ENCODE results near the gene PRPH. TPM values are rescaled to one million over a fixed set of nuclear protein-coding genes. Genes with fewer than 3 reads are reported as not detected.
"Not testable (repeated sequence)": the region's sequence is repeated elsewhere in the genome, so short reads cannot be mapped to it uniquely, and the experiment has no call there.

Gene PRPH
- total RNA-seq, 2 experiments from 2014 or later, result not detected

- CTCF ChIA-PET, result interaction anchor here (0.7 to 0.8 kb wide), 2 partner anchors 15 to 61 kb away, joined by 3 read pairs; no protein-coding TSS in a partner anchor
- Mint-ChIP-seq H3K4me1 (ENCODE audit: low read depth) (no peaks in the 10 kb centered on the region), H3K9me3 (no peaks in the 10 kb centered on the region), H3K27me3 (ENCODE audit: low read depth) (peaks cover 5% of the 10 kb centered on the region), H3K27ac (no peak overlapping the region), H3K36me3 (ENCODE audit: low read depth) (no peaks in the 10 kb centered on the region), H3K4me3 (no peak overlapping the region)
- intact Hi-C loops (cut with micrococcal nuclease), result no loop called here
- no peak for DNase-seq
These were observed 12.6 kb upstream of the PRPH start for GRCh38 chr12:49282302-49282701.

- H3K9me3 Mint-ChIP-seq; H3K27ac Mint-ChIP-seq; H3K4me3 Mint-ChIP-seq; H3K4me1 Mint-ChIP-seq (ENCODE audit: low read depth); H3K36me3 Mint-ChIP-seq (ENCODE audit: low read depth); intact Hi-C loops (cut with micrococcal nuclease); H3K27me3 Mint-ChIP-seq (ENCODE audit: low read depth); DNase-seq: not testable (repeated sequence)
- CTCF ChIA-PET, result interaction anchor here (0.8 kb wide), 1 partner anchor 60 kb away, joined by 3 read pairs; no protein-coding TSS in a partner anchor
These were observed 12.1 kb upstream of the PRPH start for GRCh38 chr12:49282740-49283375.

GRCh38 chr12:49283541-49284429 lies 11.2 kb upstream of the PRPH start:
- H3K27ac Mint-ChIP-seq, result no peak overlapping the region
- no peaks in the 10 kb centered on the region for H3K4me1 Mint-ChIP-seq (ENCODE audit: low read depth)

GRCh38 chr12:49284672-49285071 lies 10.3 kb upstream of the PRPH start:
- peaks cover 15% of the 10 kb centered on the region for H3K27me3 Mint-ChIP-seq (ENCODE audit: low read depth)
- no peaks in the 10 kb centered on the region for H3K4me1 Mint-ChIP-seq (ENCODE audit: low read depth)
- no peak overlapping the region for H3K4me3 Mint-ChIP-seq
- intact Hi-C loops (cut with micrococcal nuclease), result no loop called here
- CTCF ChIA-PET, result interaction anchor here (0.9 to 8.7 kb wide), 8 partner anchors 12 to 232 kb away, joined by 3 to 97 read pairs (median 8); partner anchors contain the start of genes C1QL4, DNAJC22 and PRPH
- no peak overlapping the region for H3K27ac Mint-ChIP-seq
- H3K9me3 Mint-ChIP-seq, result no peaks in the 10 kb centered on the region
- no peaks in the 10 kb centered on the region for H3K36me3 Mint-ChIP-seq (ENCODE audit: low read depth)
- no peak for DNase-seq

More at GRCh38 chr12:49283541-49284429, 11.2 kb upstream of the PRPH start:
- intact Hi-C loops (cut with micrococcal nuclease), result no loop called here
- Mint-ChIP-seq H3K36me3 (ENCODE audit: low read depth) (no peaks in the 10 kb centered on the region), H3K4me3 (no peak overlapping the region), H3K27me3 (ENCODE audit: low read depth) (peaks cover 15% of the 10 kb centered on the region), H3K9me3 (no peaks in the 10 kb centered on the region)
- no peak for DNase-seq
- CTCF ChIA-PET, result interaction anchor here (0.9 to 7.6 kb wide), 6 partner anchors 54 to 233 kb away, joined by 3 to 97 read pairs (median 7); partner anchors contain the start of genes C1QL4 and DNAJC22

GRCh38 chr12:49287876-49288275 lies 7.1 kb upstream of the PRPH start:
- Mint-ChIP-seq H3K27me3 (ENCODE audit: low read depth) (peaks cover 17% of the 10 kb centered on the region), H3K36me3 (ENCODE audit: low read depth) (no peaks in the 10 kb centered on the region), H3K4me1 (ENCODE audit: low read depth) (no peaks in the 10 kb centered on the region), H3K27ac (no peak overlapping the region), H3K9me3 (no peaks in the 10 kb centered on the region), H3K4me3 (no peak overlapping the region)
- DNase-seq, result no peak
- CTCF ChIA-PET, result interaction anchor here (1.0 to 14.1 kb wide), 9 partner anchors 11 to 360 kb away, joined by 3 to 153 read pairs (median 12); partner anchors contain the start of genes C1QL4 and DNAJC22
- intact Hi-C loops (cut with micrococcal nuclease), result loop anchor here (1.0 kb wide), 4 partner anchors 49 to 226 kb away; partner anchors contain the start of gene C1QL4

GRCh38 chr12:49288412-49288853 lies 6.5 kb upstream of the PRPH start:
- CTCF ChIA-PET, result interaction anchor here (0.7 to 14.1 kb wide), 30 partner anchors 9 to 360 kb away, joined by 3 to 153 read pairs (median 6); partner anchors contain the start of genes C1QL4, DNAJC22, SPATS2 and TROAP
- peaks cover 17% of the 10 kb centered on the region for H3K27me3 Mint-ChIP-seq (ENCODE audit: low read depth)
- no peak overlapping the region for H3K4me3 Mint-ChIP-seq
- no peaks in the 10 kb centered on the region for H3K9me3 Mint-ChIP-seq
- intact Hi-C loops (cut with micrococcal nuclease), result loop anchor here (1.0 kb wide), 4 partner anchors 49 to 226 kb away; partner anchors contain the start of gene C1QL4
- peak; percentile 82 for DNase-seq
- H3K36me3 Mint-ChIP-seq (ENCODE audit: low read depth), result no peaks in the 10 kb centered on the region
- no peak overlapping the region for H3K27ac Mint-ChIP-seq
- no peaks in the 10 kb centered on the region for H3K4me1 Mint-ChIP-seq (ENCODE audit: low read depth)

GRCh38 chr12:49288922-49289555 lies 5.9 kb upstream of the PRPH start:
- intact Hi-C loops (cut with micrococcal nuclease), result loop anchor here (1.0 kb wide), 4 partner anchors 48 to 225 kb away; partner anchors contain the start of gene C1QL4
- Mint-ChIP-seq H3K27ac (no peak overlapping the region), H3K27me3 (ENCODE audit: low read depth) (peaks cover 20% of the 10 kb centered on the region), H3K4me1 (ENCODE audit: low read depth) (no peaks in the 10 kb centered on the region), H3K4me3 (no peak overlapping the region), H3K36me3 (ENCODE audit: low read depth) (no peaks in the 10 kb centered on the region), H3K9me3 (no peaks in the 10 kb centered on the region)
- CTCF ChIA-PET, result interaction anchor here (0.6 to 14.1 kb wide), 35 partner anchors 8 to 324 kb away, joined by 3 to 153 read pairs (median 5); partner anchors contain the start of genes C1QL4, DNAJC22, SPATS2 and TROAP
- DNase-seq, result no peak

GRCh38 chr12:49292729-49293055 lies 2.3 kb upstream of the PRPH start:
- intact Hi-C loops (cut with micrococcal nuclease), result no loop called here
- no peak overlapping the region for H3K27ac Mint-ChIP-seq

GRCh38 chr12:49293056-49293956 lies 1.6 kb upstream of the PRPH start:
- intact Hi-C loops (cut with micrococcal nuclease), result no loop called here
- peaks cover 43% of the 10 kb centered on the region for H3K27me3 Mint-ChIP-seq (ENCODE audit: low read depth)
- no peaks in the 10 kb centered on the region for H3K9me3 Mint-ChIP-seq
- peaks cover 12% of the 10 kb centered on the region for H3K4me1 Mint-ChIP-seq (ENCODE audit: low read depth)
- no peaks in the 10 kb centered on the region for H3K36me3 Mint-ChIP-seq (ENCODE audit: low read depth)
- DNase-seq, result no peak
- no peak overlapping the region for H3K27ac Mint-ChIP-seq
- H3K4me3 Mint-ChIP-seq, result no peak overlapping the region
- CTCF ChIA-PET, result interaction anchor here (1.3 to 14.1 kb wide), 8 partner anchors 45 to 285 kb away, joined by 4 to 153 read pairs (median 28); partner anchors contain the start of genes C1QL4 and DNAJC22

More at GRCh38 chr12:49292729-49293055, 2.3 kb upstream of the PRPH start:
- no peak overlapping the region for H3K4me3 Mint-ChIP-seq
- CTCF ChIA-PET, result interaction anchor here (2.6 to 14.1 kb wide), 6 partner anchors 46 to 221 kb away, joined by 8 to 153 read pairs (median 43); partner anchors contain the start of genes C1QL4 and DNAJC22
- no peaks in the 10 kb centered on the region for H3K36me3 Mint-ChIP-seq (ENCODE audit: low read depth)
- H3K27me3 Mint-ChIP-seq (ENCODE audit: low read depth), result peaks cover 43% of the 10 kb centered on the region
- H3K4me1 Mint-ChIP-seq (ENCODE audit: low read depth), result peaks cover 12% of the 10 kb centered on the region
- no peak for DNase-seq
- no peaks in the 10 kb centered on the region for H3K9me3 Mint-ChIP-seq

GRCh38 chr12:49294086-49294803 lies 702 bp upstream of the PRPH start:
- Mint-ChIP-seq H3K27ac (no peak overlapping the region), H3K4me1 (ENCODE audit: low read depth) (peaks cover 12% of the 10 kb centered on the region), H3K27me3 (ENCODE audit: low read depth) (peaks cover 47% of the 10 kb centered on the region), H3K36me3 (ENCODE audit: low read depth) (no peaks in the 10 kb centered on the region), H3K4me3 (no peak overlapping the region), H3K9me3 (no peaks in the 10 kb centered on the region)
- intact Hi-C loops (cut with micrococcal nuclease), result no loop called here
- CTCF ChIA-PET, result interaction anchor here (0.5 to 14.1 kb wide), 13 partner anchors 11 to 287 kb away, joined by 3 to 153 read pairs (median 8); partner anchors contain the start of genes C1QL4, DNAJC22 and TROAP
- DNase-seq, result no peak
